HUES64 (cell line): ENCODE measurements around the gene SATL1. TPM values are rescaled to one million over a fixed set of nuclear protein-coding genes. Genes with fewer than 3 reads are reported as not detected.
"Not testable (repeated sequence)": the region's sequence is repeated elsewhere in the genome, so short reads cannot be mapped to it uniquely, and the experiment has no call there.

Experiments used
- H3K27ac ChIP-seq: 2 replicates; pipeline ENCODE4 v1.7.0; 2013; ENCODE audit warnings: low read depth, low read length, inconsistent platforms
- H3K27me3 ChIP-seq: 2 replicates; pipeline ENCODE4 v1.6.1; 2013; ENCODE audit warnings: mild to moderate bottlenecking, low read length; ENCODE audit not compliant: insufficient read depth
- H3K36me3 ChIP-seq: 2 replicates; pipeline ENCODE4 v1.6.1; 2013; ENCODE audit warnings: mild to moderate bottlenecking, low read length; ENCODE audit not compliant: insufficient read depth
- H3K4me1 ChIP-seq: 2 replicates; pipeline ENCODE4 v1.6.1; 2013; ENCODE audit warnings: mild to moderate bottlenecking, low read length, moderate library complexity; ENCODE audit not compliant: insufficient read depth
- H3K4me3 ChIP-seq: 2 replicates; pipeline ENCODE4 v1.5.1; 2013; ENCODE audit warnings: mild to moderate bottlenecking, low read length, moderate library complexity
- H3K9ac ChIP-seq: 2 replicates; pipeline ENCODE4 v1.6.1; 2013; ENCODE audit warnings: mild to moderate bottlenecking, low read depth, low read length
- H3K9me3 ChIP-seq: 2 replicates; pipeline ENCODE4 v1.6.1; 2013; ENCODE audit warnings: low read depth, low read length; ENCODE audit not compliant: insufficient read depth
- WGBS: fragments of 150-250, 120-280 bp; methylation state at CpG from one replicate; pipeline ENCODE4 v1.1.7; 2013; ENCODE audit warnings: missing lambda C conversion rate; 5-methylcytosine and 5-hydroxymethylcytosine counted together
- polyA plus RNA-seq, 2 experiments: library from polyadenylated mRNA; stranded (reverse); fragments of 50-300 nt; gene quantifications; one replicate each; pipeline ENCODE4 v1.2.3, GENCODE V29; 2013

The SATL1 gene
- polyA plus RNA-seq (2013, experiment 1 of 2): 0.10 TPM
- polyA plus RNA-seq (2013, experiment 2 of 2): 0.19 TPM

DNA sequence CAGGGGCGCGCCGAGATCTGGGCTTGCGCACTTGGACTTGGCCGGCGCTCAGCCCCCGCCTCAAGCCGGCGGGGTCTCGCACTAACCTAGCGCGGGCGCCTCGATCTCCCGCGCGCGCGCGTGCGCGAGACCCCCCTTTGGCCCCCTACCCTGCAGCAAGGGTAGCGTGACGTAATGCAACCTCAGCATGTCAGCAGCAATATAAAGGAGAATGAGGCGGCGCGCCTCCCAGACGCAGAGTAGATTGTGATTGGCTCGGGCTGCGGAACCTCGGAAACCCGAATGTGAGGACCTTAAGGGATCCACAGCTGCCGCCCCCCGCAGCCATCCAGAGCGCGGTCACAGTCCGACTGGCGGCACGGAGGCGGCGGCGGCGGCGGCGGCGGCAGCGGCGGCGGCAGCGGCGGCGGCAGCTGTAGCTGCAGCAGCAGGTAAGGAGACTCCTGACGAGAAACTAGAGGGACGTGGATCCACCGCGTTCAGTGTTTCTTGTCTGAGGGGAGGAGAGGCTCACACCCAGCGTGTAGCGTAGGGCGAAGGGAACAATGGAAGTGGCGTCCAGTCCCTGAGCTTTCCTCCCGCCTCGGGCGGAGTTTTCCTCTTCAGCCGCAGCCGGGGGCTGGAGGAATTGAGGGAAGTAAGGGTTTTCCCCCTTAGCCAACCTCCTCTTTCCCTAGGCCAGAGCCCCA is at the start of gene SATL1, which contains the start of gene ZNF711:
TSS of gene SATL1 (minus strand) at position 19 of the 689 bp plus-strand sequence. CDS start 134,811 bp downstream, outside the sequence.
TSS of gene ZNF711 (plus strand) at position 231 of the 689 bp plus-strand sequence. CDS start 3,582 bp downstream, outside the sequence.
- Histone ChIP-seq H3K4me1 (peaks cover 13% of the 10 kb centered on the region; the same call in 1 of the 2 replicates), H3K9me3 (no peaks in the 10 kb centered on the region), H3K27ac (peak within 1 kb of the TSS; percentile 91; the same call in 1 of the 2 replicates), H3K36me3 (peaks cover 5% of the 10 kb centered on the region; the same call in 1 of the 2 replicates), H3K4me3 (peak within 1 kb of the TSS; percentile 92), H3K9ac (peak within 1 kb of the TSS; percentile 94), H3K27me3 (no peaks in the 10 kb centered on the region)
- under 1% methylated on average over 59 of the region's 65 CpGs for WGBS

- 92% methylated on average over 5 of the region's 7 CpGs for WGBS
- Histone ChIP-seq H3K9ac (no peak overlapping the region), H3K4me1 (no peaks in the 10 kb centered on the region), H3K27ac (no peak overlapping the region), H3K36me3 (no peaks in the 10 kb centered on the region), H3K4me3 (no peak overlapping the region), H3K27me3 (no peaks in the 10 kb centered on the region), H3K9me3 (no peaks in the 10 kb centered on the region)
Measured at GRCh38 chrX:85288992-85289723, 45.6 kb upstream of the SATL1 start.

GRCh38 chrX:85285286-85285685 is 41.7 kb upstream of the SATL1 start:
- not testable (repeated sequence) for H3K27me3 ChIP-seq, H3K4me3 ChIP-seq, H3K9me3 ChIP-seq

GRCh38 chrX:85244450-85245211 is 1.1 kb upstream of the SATL1 start:
- peak overlapping the region; percentile 92 for H3K4me3 ChIP-seq
- H3K27me3 ChIP-seq: no peaks in the 10 kb centered on the region
- peaks cover 13% of the 10 kb centered on the region; the same call in 1 of the 2 replicates for H3K4me1 ChIP-seq
- peaks cover 5% of the 10 kb centered on the region; the same call in 1 of the 2 replicates for H3K36me3 ChIP-seq
- peak overlapping the region; percentile 94 for H3K9ac ChIP-seq
- WGBS: 0% methylated on average over 31 of the region's 42 CpGs
- peak overlapping the region; percentile 91; the same call in 1 of the 2 replicates for H3K27ac ChIP-seq
- no peaks in the 10 kb centered on the region for H3K9me3 ChIP-seq

More at GRCh38 chrX:85285286-85285685, 41.7 kb upstream of the SATL1 start:
- not testable (repeated sequence) for H3K9ac ChIP-seq, H3K36me3 ChIP-seq, H3K27ac ChIP-seq, H3K4me1 ChIP-seq
- 100% methylated on average over 3 of the region's 6 CpGs for WGBS

- Histone ChIP-seq H3K27me3 (no peaks in the 10 kb centered on the region), H3K9me3 (no peaks in the 10 kb centered on the region), H3K27ac (no peak overlapping the region), H3K36me3 (peaks cover 5% of the 10 kb centered on the region; the same call in 1 of the 2 replicates), H3K9ac (peak overlapping the region; percentile 53; the same call in 1 of the 2 replicates), H3K4me3 (peak overlapping the region; percentile 92), H3K4me1 (peaks cover 13% of the 10 kb centered on the region; the same call in 1 of the 2 replicates)
- WGBS: 53% methylated on average over 1 of the region's 2 CpGs
Measured at GRCh38 chrX:85243155-85243554, 424 bp downstream of the SATL1 start.

- no peak overlapping the region for H3K4me3 ChIP-seq
- 85% methylated on average over 2 of the region's 2 CpGs for WGBS
- H3K27me3 ChIP-seq: no peaks in the 10 kb centered on the region
- no peaks in the 10 kb centered on the region for H3K36me3 ChIP-seq
- H3K9me3 ChIP-seq: no peaks in the 10 kb centered on the region
- H3K4me1 ChIP-seq: no peaks in the 10 kb centered on the region
- no peak overlapping the region for H3K9ac ChIP-seq
- no peak overlapping the region for H3K27ac ChIP-seq
Measured at GRCh38 chrX:85223359-85223758, 20.2 kb downstream of the SATL1 start.

- no peak overlapping the region for H3K9ac ChIP-seq
- no peaks in the 10 kb centered on the region for H3K4me1 ChIP-seq
- H3K36me3 ChIP-seq: no peaks in the 10 kb centered on the region
- no CpG with 5 or more reads among the region's 1 CpG for WGBS
- H3K27ac ChIP-seq: no peak overlapping the region
- H3K9me3 ChIP-seq: no peaks in the 10 kb centered on the region
- no peaks in the 10 kb centered on the region for H3K27me3 ChIP-seq
- no peak overlapping the region for H3K4me3 ChIP-seq
Measured at GRCh38 chrX:85221361-85221760, 22.2 kb downstream of the SATL1 start.

- Histone ChIP-seq H3K27ac (no peak overlapping the region), H3K4me1 (no peaks in the 10 kb centered on the region), H3K36me3 (no peaks in the 10 kb centered on the region), H3K9me3 (no peaks in the 10 kb centered on the region), H3K9ac (no peak overlapping the region), H3K4me3 (no peak overlapping the region), H3K27me3 (no peaks in the 10 kb centered on the region)
- 94% methylated on average over 1 of the region's 1 CpG for WGBS
Measured at GRCh38 chrX:85215946-85216345, 27.6 kb downstream of the SATL1 start.

DNA sequence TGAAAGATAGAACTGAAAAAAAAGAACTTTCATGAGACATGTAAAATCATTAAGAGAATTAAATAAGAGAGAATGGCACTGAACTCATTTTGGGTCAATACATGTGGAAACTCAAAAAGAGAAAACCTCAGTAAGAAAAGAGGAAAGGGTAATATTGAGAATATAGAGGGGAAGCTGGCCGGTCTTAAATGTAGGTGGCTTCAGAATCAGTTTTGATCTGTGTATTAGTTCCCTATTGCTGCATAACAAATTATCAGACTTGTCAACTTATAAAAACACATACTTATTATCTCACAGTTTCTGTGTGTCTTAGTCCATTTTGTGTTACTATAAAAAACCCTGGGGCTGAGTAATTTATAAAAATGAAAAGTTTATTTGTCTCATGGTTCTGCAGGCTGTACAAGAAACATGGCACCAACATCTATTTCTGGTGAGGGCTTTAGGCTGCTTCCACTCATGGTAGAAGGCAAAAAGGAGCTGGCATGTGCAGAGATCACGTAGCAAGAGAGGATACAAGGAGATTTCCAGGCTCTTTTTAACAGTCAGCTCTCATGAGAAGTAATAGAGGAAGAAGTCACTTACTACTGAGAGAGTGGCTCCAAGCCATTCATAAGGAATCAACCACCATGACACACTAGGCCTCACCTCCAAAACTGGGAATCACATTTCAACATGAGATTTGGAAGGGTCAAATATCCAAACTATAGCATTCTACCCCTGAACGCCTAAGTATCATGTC is 29.6 kb downstream of the SATL1 start:
- Histone ChIP-seq H3K4me1 (no peaks in the 10 kb centered on the region), H3K9ac (no peak overlapping the region), H3K4me3 (no peak overlapping the region), H3K27me3 (no peaks in the 10 kb centered on the region), H3K9me3 (no peaks in the 10 kb centered on the region), H3K27ac (no peak overlapping the region), H3K36me3 (no peaks in the 10 kb centered on the region)
- WGBS: 90% methylated on average over 3 of the region's 3 CpGs

GRCh38 chrX:85203461-85203970 is 40.1 kb downstream of the SATL1 start:
- Histone ChIP-seq H3K27me3 (no peaks in the 10 kb centered on the region), H3K9me3 (no peaks in the 10 kb centered on the region), H3K9ac (no peak overlapping the region), H3K4me1 (no peaks in the 10 kb centered on the region), H3K4me3 (no peak overlapping the region), H3K27ac (no peak overlapping the region), H3K36me3 (no peaks in the 10 kb centered on the region)
- whole genome bisulfite sequencing: 94% methylated on average over 8 of the region's 8 CpGs
